Ammon's horn (tissue), 1 donor: ENCODE results near the gene LMBRD2.
"Not testable (repeated sequence)": the region's sequence is repeated elsewhere in the genome, so short reads cannot be mapped to it uniquely, and the experiment has no call there.

ENCODE experiments used
- DNase-seq: peaks from one replicate; pipeline ENCODE4 v3.0.0-alpha.2; 2016; ENCODE audit warnings: low spot score

The LMBRD2 gene

DNA sequence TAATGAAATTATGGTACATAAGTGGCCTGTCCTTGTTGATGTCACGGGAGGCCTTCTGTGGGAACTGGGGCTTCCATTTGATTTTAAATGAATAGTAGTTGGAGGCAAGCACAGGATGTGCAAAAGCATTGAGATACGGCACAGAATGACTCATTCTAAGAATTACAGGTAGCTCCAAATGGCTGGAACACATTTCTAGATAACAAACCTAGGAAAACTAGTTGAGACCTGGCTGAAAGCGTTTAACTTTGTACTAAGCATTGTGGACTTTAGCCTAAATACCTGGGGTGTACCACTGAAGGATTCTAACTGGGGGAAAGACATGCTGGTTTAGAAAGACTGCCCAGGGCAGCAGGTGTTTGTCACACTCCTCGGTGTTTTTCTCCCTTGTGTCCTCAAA is 9.7 kb upstream of the LMBRD2 start:
- no peak for DNase-seq

DNA sequence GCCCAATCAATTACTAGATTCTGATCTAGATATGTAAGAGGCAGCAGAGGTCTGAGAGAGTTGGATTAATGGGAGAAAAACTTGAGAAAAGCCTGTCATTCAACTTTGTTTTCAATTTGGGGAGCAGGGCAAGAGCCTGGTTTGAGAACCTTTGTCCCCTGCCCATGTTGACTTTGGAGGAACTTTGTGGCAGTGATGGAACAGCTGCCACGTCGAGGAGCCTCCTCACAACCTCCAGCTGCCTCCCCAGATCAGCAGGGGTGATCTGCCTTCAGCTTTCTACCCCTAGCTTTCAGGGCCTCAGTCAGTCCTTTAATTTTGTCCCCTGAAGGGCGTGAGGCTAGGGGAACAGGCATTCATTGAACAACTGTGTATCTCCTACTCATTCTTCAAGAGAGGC is 8.9 kb upstream of the LMBRD2 start:
- DNase-seq, result no peak

DNA sequence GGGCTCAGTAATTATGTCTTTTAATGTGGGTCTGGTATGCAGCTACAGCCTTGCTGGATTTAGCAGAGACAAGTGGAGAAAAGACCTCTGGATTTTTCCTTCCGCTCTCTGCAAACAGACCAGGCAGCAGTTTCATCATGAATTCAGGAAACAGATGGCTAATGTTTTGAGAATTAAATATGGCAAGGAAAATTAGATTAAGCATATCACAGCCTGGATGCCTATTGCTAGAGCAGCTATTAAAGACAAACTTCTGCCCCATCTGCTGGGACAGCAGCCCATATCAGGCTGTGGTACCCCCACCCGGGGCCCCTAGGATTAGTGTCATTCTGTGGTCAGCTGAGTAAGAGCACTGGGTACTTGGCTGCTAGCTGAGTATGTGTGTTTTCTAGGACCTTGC is 6.5 kb upstream of the LMBRD2 start:
- DNase-seq, result no peak

DNA sequence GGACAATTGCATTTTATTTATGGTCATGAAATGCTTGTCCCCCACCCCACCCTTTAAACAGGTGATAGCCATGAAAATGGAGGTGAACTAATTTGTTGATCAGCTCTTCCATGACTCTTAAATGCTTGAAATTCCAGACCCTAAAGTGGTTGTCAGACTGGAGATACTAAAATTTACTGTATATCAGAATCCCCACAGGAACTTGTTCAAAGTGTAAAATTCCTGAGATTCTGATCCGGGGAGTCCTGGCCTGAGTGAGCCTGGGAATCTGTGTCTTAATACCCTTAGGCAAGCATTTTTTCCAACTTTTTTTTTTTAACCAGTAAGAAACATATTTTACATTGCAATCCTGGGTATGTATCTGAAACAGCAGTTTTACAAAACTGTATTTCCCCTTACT is 4.9 kb upstream of the LMBRD2 start:
- no peak for DNase-seq

DNA sequence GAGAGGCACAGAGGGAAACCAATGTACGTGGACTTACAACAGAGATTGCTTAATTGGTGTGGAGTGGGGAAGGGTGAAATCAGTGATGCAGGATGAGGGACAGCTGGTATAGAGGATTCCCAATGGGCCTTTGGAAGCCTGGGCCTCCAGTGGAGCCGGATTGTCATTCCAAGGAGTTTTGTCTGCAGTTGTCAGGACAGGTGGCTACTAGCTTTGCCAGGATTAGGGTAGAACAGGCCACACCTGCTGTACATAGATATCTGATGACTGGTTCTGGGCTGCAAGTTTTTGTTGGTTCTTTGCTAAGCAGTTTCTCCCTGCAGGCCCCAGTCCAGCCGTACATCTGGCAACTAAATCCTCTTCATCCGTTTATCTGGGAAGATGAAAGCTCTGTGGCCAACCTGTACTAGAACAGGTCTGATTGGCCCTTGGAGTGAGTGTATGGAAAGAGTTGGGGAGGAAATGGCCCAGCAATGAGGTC is 4.5 kb upstream of the LMBRD2 start:
- no peak for DNase-seq

DNA sequence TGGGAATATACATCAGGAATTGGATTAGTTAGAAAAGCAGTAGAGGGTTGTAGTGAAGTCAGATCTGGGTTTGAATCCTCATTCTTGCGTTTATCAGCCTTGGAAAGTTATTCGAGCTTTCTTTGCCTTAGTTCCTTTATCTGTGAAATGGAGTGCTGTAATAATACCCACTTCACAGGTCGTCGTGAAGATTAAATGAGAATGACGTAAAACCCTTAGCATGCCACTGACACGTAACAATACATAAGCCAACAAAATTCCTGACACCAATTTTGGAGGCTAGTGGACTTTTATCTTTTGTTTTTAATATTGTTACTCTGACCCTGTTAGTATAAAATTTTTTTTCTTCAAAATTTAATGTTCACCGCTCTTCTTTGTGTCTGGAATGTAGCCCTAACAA is 3.6 kb upstream of the LMBRD2 start:
- DNase-seq, result no peak

DNA sequence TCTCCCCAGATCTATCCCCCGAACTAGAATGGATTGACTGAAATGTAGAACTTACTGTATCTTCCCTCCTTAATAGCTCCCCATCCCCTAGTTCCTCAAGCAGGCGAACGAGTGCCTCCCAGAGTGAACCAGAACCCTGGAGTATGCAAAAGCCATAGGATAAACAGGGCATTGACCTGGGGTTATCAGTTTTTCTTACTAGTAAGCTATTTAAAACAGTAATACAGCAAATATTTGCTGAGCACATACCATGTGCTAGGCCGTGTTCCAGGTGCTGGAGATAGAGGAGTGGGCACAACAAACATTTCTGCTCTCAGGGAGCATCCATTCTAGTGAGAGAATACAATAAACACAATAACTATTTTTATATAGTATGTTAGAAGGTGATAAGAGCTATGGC is 2.0 kb upstream of the LMBRD2 start:
- no peak for DNase-seq

DNA sequence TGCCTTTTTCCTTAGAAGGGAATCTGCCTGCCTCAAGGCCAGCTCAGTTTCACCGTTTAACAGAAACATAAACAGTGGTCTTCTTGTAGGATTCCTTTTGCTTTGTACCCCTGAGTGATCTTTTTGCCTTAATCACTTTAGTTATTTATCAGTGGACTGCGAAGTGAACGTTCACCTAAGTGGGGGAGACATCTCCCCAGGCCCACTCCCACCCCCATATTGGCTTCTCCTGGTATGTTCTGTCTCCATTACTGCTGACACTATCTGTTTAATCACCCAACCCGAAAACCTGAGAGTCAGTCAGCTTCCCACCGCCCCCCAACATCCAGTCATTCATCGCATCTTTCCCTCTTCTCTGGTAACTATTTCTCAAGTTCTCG is 1.6 kb upstream of the LMBRD2 start:
- DNase-seq, result no peak

DNA sequence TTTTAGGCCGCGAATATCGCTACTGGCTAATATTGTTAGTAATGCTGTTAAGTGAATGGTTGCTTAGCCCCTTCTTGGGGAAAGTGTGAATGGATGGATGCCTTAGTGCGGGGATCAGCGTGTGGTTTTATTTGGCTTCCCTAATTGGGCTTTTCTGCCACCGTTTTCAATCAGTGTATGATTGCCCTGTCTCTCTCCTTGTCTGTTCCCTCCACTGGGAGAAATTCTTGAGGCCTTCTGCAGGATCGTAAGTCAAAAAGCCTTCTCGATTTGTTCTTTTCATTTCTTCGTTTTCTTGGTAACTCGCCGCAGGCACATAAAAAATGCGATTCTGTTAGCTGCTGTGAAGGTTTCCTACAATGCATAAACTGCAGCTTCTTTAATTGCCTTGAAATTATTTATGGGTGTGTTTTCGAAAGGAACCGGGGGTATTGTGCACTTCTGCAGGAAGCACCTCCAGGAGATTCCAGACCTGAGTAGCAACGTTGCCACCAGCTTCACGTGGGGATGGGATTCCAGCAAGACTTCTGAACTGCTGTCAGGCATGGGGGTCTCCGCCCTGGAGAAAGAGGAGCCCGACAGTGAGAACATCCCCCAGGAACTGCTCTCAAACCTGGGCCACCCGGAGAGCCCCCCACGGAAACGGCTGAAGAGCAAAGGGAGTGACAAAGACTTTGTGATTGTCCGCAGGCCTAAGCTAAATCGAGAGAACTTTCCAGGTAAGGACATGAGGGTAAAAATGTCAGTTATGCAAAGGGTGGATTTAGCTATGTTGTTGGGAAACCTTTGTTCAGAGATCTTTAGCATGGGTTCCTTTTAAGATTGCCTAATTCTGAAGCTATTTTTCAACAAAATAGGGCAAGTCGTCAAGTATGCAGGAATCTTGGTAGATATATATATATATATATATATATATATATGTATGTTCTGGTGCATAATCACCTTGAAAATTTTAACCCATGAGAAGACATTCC is 924 bp upstream of the LMBRD2 start:
- no peak for DNase-seq

DNA sequence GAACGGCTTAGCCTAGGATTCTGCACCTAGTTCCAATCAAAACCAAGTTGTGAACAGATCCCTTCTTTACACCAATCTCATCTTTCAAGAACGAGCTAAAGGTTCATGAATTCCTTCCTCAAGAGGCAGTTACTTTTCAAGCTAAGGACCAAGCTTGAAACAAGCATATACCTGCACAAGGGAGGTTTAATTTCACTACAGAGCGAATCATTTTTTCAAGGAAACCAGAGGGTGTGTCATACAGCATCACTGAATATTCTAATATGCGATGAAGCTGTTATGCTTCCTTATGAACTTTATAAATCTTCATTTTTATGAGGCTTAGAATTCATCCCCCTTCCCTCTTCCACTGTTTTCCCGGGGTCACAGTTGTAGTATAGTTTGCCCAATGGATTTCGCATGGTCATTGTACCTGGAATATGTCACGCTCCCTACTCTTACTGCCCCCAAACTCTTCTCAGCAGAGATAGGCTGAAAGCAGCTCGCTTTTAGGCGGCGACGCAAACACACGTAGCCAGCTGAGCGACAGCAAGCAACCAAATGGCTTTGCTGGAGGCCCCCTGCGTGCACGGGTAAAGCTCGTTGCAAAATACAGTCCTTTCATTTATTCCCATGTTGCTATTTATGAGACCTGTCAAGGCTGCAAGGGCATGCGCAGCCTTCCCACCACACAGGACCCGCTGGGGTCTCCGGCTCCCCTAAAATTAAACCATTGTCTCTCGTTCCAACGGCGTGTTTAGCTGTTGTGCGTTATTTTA is 832 bp downstream of the LMBRD2 start:
- peak; percentile 71 for DNase-seq

DNA sequence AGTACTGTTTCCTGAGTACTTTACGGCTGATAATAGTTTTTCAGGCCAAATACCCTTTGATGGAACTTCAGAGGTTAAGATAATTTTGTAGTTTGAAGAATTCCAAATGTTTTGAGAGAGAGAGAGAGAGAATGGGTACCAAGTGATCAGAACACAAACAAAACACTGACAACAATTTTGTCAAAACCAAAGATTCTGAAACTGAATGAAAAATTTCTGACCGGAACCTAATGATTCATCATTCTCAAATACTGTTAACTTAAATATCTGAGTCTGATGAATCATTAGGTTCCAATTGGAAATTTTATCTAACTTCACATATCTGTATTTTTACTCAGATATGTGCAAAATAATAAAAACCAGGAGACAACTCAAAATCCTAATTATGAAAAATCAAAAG is 4.0 kb downstream of the LMBRD2 start:
- DNase-seq, result no peak

DNA sequence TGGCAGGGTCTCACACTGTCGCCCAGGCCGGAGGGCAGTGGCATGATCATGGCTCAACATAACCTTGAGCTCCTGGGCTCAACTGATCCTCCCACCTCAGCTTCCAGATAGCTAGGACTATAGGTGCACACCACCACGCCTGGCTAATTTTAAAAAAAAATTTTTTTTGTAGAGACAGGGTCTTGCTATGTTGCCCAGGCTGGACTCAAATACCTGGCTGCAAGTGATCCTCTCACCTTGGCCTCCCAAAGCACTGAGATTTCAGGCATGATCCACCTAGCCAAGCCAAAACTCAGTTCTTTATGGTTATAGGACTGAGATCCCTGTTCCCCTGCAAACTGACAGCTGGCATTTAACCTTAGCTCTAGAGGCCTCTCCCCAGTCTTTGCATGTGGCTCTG is 5.3 kb downstream of the LMBRD2 start:
- DNase-seq, result no peak

DNA sequence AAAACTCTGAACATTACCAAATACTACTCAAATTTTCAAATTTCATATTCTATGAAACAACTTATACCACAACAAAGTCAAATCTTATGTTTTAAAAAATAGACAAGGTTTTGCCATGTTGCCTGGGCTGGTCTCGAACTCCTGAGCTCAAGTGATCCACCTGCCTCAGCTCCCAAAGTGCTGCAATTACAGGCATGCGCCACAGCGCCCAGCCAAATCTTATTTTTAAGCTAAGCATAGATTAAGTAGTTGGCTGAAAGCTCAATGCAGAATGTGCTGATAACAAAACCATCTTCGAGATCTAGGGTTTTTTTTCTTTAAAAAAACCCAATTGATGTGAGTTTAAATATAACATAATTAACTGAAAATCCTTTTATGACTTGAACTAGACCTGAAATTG is 6.4 kb downstream of the LMBRD2 start:
- no peak for DNase-seq

DNA sequence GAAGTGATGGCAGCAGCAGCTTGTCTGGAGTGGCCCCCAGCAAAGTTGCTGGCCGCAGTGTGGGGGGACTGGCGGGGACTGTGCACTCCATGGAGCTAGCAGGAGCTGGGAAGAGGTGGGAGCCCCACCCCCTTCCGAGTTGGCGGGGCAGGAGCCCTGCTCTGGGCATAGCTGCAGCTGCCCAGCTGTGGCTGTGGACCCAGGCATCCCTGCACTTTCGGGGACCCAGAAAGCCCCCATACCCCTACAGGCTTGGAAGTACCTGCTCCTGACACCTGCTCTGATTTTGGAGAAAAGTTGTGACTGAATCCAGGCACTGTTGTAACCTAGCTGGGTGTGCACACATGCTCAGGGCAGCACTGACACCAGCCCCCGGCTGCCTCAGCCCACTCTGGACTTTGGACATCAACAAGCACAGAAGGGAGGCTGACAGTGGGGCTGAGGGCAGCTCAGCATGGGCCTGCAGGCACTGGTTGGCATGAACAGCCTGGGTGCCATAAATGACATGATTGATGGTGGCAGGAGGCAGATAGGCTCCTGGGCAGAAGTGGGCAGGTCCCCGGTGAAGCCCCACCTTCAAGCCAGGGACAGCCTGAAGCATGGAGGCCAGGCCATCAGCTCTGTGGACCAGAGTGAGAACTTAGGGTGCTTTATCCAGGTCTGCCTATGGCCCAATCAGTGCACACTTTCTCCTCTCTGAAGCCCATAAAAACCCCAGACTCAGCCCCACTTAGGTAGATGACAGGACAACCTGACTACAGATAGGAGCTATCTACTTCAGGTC is 12.6 kb downstream of the LMBRD2 start:
- DNase-seq, result no peak

DNA sequence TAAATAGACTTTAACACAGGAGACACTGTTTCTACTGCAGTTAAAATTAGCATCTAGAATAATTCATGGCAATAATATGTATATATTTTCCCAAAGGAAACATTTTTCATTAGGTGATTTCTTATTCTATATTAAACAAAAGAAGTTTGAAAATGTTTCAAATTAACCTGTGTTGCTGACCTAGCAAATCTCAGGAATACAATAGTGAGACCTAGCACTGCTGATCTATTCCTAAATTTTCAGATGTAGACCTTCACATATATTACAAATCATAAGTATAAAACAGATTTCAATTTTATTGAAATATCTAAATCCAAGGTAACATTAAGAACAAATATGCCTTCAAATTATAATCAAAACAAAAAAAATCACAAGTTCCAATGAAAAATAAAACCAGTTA is 15.1 kb downstream of the LMBRD2 start:
- DNase-seq, result no peak

DNA sequence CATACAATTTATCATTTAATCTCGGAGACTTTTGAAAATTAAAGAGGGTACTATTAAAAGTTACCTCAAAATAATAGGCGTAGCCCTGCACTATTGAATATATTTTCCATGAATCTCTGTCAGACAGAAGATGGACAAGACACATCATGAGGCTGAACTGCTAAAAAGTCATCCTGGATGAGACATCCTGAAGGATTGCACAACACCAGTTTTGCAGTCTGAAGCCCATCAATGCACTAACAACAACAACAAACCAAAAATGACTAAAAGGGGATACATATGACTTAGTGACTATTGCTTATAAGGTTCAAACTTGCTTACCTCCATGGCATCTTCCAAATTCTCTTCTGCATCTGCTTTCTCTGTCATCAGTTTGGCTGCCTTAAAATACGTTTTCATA is 15.7 kb downstream of the LMBRD2 start:
- DNase-seq, result no peak

DNA sequence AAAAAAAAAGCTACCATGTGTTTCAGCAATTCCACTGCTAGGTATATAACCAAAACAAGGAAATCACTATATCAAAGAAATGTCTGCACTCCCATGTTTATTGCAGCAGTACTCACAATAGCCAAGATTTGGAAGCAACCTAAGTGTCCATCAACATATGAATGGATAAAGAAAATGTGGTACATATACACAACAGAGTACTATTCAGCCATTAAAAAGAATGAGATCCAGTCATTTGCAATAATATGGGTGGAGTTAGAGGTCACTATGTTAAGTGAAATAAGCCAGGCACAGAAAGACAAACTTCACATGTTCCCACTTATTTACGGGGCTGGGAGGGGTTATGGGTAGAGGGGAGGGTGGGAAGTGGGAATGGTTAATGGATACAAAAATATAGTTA is 18.7 kb downstream of the LMBRD2 start:
- DNase-seq, result not testable (repeated sequence)

DNA sequence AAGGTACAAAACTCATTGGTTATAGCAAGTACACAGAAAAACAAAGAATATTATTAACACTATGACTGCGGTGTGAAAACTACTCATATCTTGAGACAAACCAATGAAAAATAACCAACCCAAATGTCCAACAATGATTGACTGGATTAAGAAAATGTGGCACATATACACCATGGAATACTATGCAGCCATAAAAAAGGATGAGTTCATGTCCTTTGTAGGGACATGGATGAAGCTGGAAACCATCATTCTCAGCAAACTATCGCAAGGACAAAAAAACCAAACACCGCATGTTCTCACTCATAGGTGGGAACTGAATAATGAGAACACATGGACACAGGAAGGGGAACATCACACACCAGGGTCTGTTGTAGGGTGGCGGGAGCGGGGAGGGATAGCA is 22.0 kb downstream of the LMBRD2 start:
- DNase-seq, result not testable (repeated sequence)

DNA sequence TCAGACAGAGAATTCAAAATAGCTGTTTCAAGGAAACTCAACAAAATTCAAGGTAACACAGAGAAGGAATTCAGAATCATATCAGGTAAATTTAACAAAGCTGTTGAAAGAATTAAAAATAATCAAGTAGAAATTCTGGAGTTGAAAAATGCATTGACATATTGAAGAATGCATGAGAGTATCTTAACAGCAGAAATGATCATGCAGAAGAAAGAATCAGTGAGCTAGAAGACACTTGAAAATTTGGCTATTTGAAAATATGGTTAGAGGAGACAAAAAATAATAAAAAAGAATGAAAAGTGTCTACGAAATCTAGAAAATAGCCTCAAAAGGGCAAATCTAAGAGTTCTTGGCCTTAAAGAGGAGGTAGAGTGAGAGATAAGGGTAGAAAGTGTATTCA is 22.9 kb downstream of the LMBRD2 start:
- DNase-seq, result no peak

DNA sequence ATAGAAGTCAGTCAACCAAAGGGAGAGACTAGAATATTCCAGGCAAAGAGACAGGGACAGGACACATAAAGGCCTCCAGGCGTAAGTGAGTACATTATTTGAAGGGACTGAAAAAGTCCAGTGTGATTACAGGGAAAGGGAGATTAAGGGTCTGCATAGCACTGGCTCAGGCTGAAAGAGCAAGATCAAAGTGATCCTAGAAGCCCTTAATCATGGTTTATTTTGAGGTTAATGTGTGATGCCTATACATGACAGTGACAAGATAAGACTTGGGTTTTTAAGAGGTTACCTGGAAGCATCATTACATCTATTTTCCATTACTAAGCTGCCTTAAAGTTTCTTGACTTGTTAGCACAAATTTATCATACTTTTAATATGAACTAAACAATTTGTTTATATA is 25.8 kb downstream of the LMBRD2 start:
- DNase-seq, result no peak

DNA sequence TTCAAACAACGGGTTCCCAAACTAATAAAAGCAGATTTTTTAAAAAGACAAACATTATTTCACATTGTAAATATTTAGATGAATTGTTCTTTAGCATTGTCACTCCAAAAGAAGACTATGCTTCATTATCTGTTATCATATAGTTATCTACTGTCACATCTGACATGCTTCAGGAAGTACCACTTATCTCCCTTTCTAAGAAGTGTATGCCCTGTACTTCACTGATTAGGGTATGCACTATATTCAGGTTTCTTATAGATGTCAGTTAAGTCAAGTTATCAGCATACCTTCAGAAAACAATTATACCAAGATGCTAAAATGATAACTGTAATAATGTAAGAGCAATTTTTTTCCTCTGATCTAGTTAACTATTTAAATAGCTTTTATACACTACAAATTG is 40.4 kb downstream of the LMBRD2 start:
- DNase-seq, result no peak

DNA sequence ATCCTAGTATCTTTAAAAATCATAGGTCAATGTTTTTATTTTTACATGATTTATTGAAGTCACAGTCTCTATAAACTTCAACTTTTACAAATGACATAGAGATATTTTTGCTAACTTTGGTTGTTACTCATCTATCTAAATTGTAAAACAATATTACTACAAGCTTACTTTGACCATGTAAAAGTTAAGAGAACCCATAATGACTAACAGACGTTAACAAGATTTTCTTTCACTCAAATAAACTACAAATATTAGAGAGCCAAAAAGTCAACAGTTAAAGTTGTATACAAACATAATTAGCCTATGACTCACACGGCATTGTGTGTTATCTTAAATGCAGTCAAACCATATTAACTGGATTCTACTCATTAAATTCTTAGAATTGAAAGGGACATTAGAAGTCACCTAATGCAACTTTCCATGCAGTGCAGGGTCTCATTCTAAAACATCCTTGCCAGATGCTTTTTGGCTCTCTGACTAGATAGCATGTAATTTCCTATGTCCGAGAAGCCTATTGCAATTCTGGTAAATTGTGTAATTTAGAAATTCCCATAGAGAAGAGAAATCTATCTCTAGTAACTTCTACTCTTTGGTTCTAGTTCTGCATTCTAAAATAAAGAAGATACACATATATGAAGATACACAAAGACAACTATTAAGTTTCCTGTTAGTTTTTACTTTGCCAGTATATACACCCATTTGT is 42.8 kb downstream of the LMBRD2 start:
- DNase-seq, result no peak
